ENCODE results near the gene AKAP13. TPM values are rescaled to one million over a fixed set of nuclear protein-coding genes. Genes with fewer than 3 reads are reported as not detected.
A peak's percentile ranks its signal among the peaks of the same experiment; 100 is the strongest.
"Not testable (repeated sequence)": the region's sequence is repeated elsewhere in the genome, so short reads cannot be mapped to it uniquely, and the experiment has no call there.

The AKAP13 gene
- total RNA-seq, 1 donor from 2014 or later: 84.9 TPM

GRCh38 chr15:85504749-85505676 is 124.6 kb downstream of the AKAP13 start:
- no peak for ATAC-seq

GRCh38 chr15:85507114-85507513 is 126.7 kb downstream of the AKAP13 start:
- no peak for ATAC-seq

GRCh38 chr15:85509973-85510372 is 129.6 kb downstream of the AKAP13 start:
- no peak for ATAC-seq

GRCh38 chr15:85514413-85514812 is 134.0 kb downstream of the AKAP13 start:
- ATAC-seq: no peak

- ATAC-seq: no peak
Observed at GRCh38 chr15:85515212-85515611, 134.8 kb downstream of the AKAP13 start.

- no peak for ATAC-seq
Observed at GRCh38 chr15:85517086-85517485, 136.7 kb downstream of the AKAP13 start.

- ATAC-seq: no peak
Observed at GRCh38 chr15:85518979-85519761, 138.8 kb downstream of the AKAP13 start.

- ATAC-seq: no peak
Observed at GRCh38 chr15:85520650-85521049, 140.2 kb downstream of the AKAP13 start.

GRCh38 chr15:85523530-85523929 is 143.1 kb downstream of the AKAP13 start:
- ATAC-seq: no peak

- ATAC-seq: no peak
Observed at GRCh38 chr15:85525755-85526154, 145.4 kb downstream of the AKAP13 start.

- no peak for ATAC-seq
Observed at GRCh38 chr15:85527895-85528294, 147.5 kb downstream of the AKAP13 start.

- no peak for ATAC-seq
Observed at GRCh38 chr15:85530079-85530478, 149.7 kb downstream of the AKAP13 start.

GRCh38 chr15:85531083-85531482 is 150.7 kb downstream of the AKAP13 start:
- ATAC-seq: no peak

GRCh38 chr15:85532689-85533088 is 152.3 kb downstream of the AKAP13 start:
- no peak for ATAC-seq

- ATAC-seq: peak; percentile 63
Observed at GRCh38 chr15:85534031-85534430, 153.6 kb downstream of the AKAP13 start.

- ATAC-seq: not testable (repeated sequence)
Observed at GRCh38 chr15:85535533-85536330, 155.3 kb downstream of the AKAP13 start.

GRCh38 chr15:85536341-85536740 is 155.9 kb downstream of the AKAP13 start:
- no peak for ATAC-seq

- no peak for ATAC-seq
Observed at GRCh38 chr15:85539491-85539890, 159.1 kb downstream of the AKAP13 start.

- ATAC-seq: no peak
Observed at GRCh38 chr15:85540085-85540797, 159.8 kb downstream of the AKAP13 start.

GRCh38 chr15:85541744-85542143 is 161.3 kb downstream of the AKAP13 start:
- ATAC-seq: no peak

GRCh38 chr15:85542488-85542887 is 162.1 kb downstream of the AKAP13 start:
- no peak for ATAC-seq

- peak; percentile 85 for ATAC-seq
Observed at GRCh38 chr15:85542895-85543331, 162.5 kb downstream of the AKAP13 start.
